ENCODE measurements around the gene KIAA0753. TPM values are rescaled to one million over a fixed set of nuclear protein-coding genes. Genes with fewer than 3 reads are reported as not detected.

KIAA0753 gene
- total RNA-seq, 6 donors from 2014 or later, result 12.4 to 58.7 (median 19.7) TPM

DNA sequence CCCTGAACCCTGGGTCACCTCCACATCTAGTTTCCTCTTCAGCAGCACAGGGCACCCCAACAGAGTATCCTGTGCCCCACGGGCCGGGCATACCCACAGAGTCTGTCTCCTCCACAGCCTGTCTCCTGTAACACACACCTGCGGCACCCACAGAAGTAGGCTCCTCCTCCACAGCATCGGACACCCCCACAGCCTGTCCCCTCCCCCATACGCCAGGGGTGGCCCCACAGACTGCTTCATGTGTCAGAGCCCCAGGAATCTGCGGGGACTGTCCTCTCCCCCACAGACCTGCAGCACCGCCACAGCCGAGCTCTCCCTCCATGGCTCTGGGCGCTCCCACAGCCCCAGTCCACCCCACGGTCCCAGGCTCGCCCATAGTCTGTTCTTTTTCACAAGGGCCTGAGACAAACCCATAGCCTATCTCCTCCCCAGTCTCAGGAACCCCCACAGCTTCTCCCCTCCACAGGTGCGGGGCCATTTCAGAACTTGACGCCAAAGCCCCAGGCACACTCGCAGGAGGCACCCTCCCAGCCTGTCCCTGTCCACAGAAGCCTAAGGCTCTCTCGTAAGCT is 1.4 kb downstream of the KIAA0753 start:
- H3K9me3 ChIP-seq, result no peaks in the 10 kb centered on the region
- peak in 1 of 2 donors; percentile 51 for DNase-seq
- peaks cover 0 to 23% (median 12%) of the 10 kb centered on the region in 4 donors for H3K36me3 ChIP-seq
- H3K4me3 ChIP-seq, result peak overlapping the region; percentile 66 to 95 (median 81)
- TF ChIP-seq EP300 (IDR thresholded peaks at IDR 0.05) (no peak), POLR2A (IDR thresholded peaks at IDR 0.05) (no peak), POLR2AphosphoS5 (IDR thresholded peaks at IDR 0.05) (no peak)
- TF ChIP-seq, protein P1, sequence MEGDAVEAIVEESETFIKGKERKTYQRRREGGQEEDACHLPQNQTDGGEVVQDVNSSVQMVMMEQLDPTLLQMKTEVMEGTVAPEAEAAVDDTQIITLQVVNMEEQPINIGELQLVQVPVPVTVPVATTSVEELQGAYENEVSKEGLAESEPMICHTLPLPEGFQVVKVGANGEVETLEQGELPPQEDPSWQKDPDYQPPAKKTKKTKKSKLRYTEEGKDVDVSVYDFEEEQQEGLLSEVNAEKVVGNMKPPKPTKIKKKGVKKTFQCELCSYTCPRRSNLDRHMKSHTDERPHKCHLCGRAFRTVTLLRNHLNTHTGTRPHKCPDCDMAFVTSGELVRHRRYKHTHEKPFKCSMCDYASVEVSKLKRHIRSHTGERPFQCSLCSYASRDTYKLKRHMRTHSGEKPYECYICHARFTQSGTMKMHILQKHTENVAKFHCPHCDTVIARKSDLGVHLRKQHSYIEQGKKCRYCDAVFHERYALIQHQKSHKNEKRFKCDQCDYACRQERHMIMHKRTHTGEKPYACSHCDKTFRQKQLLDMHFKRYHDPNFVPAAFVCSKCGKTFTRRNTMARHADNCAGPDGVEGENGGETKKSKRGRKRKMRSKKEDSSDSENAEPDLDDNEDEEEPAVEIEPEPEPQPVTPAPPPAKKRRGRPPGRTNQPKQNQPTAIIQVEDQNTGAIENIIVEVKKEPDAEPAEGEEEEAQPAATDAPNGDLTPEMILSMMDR (IDR thresholded peaks at IDR 0.05), result no peak
- 42 to 58% methylated on average over 12 to 14 of the region's 15 CpGs for WGBS, 2 donors
- H3K27ac ChIP-seq, result peak overlapping the region in 1 of 4 donors; percentile 87
- H3K4me1 ChIP-seq, result peaks cover 17 to 49% (median 30%) of the 10 kb centered on the region in 4 donors
- no peak for ATAC-seq (ENCODE audit: low FRiP score in 2 of 2)
- H3K27me3 ChIP-seq, result no peaks in the 10 kb centered on the region

DNA sequence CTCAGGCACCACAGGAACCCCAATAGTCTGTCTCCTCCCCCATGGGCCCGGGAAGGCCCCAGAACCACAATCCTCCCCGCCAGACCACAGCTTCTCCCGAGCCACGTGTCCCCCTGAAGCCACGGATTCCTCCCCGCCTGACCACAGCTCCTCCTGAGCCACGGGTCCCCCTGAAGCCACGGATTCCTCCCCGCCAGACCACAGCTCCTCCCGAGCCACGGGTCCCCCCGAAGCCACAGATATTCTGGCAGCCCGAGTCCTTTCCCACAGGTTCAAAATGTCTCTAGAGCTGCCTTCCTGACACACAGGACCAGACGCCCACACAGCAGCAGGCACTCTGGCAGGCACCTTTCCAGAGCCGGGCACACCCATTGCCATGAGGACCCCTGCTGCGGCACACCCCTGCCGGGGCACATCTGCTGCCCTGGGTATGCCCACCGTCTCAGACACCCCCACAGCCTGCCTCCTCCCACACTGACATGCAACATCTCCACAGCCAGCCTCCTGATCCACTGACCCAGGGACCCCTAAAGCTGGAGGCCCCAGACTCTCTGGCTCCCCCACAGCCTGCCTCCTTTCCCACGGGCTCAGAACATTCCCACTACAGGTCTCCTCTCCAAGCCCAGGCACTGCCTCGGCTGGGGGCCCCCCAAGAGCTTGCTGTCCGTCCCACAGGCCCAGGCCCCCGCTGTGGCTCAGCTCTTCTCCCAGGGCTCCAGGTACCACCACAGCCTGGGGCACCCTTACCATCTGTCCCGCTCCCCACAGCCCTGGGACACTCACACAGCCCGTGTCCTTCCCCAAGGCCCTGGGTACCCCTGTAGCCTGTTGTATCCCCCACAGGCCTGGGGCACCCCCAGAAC is 2.2 kb downstream of the KIAA0753 start:
- ATAC-seq (ENCODE audit: low FRiP score in 2 of 2), result no peak
- Histone ChIP-seq H3K4me1 (peaks cover 17 to 44% (median 30%) of the 10 kb centered on the region in 4 donors), H3K4me3 (no peak overlapping the region), H3K9me3 (no peaks in the 10 kb centered on the region), H3K36me3 (peaks cover 0 to 23% (median 13%) of the 10 kb centered on the region in 4 donors), H3K27me3 (no peaks in the 10 kb centered on the region), H3K27ac (no peak overlapping the region)
- peak in 1 of 2 donors; percentile 63 for DNase-seq
- TF ChIP-seq POLR2AphosphoS5 (IDR thresholded peaks at IDR 0.05) (no peak), POLR2A (IDR thresholded peaks at IDR 0.05) (no peak), EP300 (IDR thresholded peaks at IDR 0.05) (no peak)
- TF ChIP-seq, protein P1 (IDR thresholded peaks at IDR 0.05), result no peak
- WGBS, 2 donors, result 77 to 81% methylated on average over 18 to 22 of the region's 24 CpGs

DNA sequence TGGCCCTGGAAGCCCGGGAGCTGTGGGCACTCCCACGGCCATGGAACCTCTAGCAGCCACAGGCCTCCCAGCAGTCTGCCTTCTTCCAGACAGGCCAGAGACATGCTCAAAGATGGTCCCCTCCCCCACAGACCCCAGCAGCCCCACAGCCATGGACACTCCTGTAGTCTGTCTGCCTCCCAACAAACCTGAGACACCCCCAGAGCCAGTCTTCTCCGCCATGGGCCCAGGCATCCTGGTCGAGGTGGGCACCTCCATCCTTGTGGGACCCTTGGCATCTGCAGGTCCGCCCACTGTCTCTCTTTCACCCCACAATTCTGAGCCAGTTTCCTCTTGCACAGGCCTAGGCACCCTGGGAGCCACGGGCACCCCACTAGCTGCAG is 3.1 kb downstream of the KIAA0753 start:
- WGBS, 2 donors, result 83 to 94% methylated on average over 4 to 5 of the region's 6 CpGs

DNA sequence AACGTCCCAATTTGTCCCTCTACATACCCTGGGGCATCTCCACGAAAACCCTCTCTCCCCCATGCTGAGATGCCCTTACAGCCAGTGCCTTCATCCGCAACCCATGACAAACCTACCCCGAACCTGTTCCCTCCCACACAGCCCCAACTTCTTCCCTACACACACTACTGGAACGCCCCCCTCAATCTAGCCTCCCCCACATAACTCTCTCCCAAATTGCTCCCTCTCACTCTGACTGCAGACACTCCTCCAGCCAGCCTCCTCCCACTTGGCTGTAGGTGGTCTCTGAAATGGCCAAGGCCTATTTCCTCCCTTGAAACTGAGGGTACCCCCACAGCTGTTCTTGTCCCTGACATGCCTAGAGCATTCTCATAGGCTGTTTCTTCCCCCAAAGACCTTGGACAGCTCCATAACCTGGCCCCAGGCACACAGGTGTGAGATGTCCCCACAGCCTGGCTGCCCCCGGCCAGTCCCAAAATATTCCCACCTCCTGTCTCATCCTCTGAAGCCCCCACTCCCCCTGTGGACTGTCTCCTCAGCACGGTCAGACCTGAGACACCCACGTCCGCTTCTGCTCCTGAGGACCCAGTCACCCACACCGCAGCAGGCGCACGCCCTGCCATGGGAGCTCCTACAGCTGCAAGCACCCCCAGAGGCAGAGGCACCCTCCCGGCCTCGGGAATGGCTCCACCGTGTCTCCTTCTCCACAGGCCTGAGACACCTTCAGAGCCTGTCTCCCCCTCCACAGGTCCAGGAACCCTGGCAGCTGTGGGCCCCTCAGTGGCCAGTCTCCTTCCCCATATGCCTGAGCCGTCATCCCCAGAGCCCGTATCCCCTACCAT is 3.7 kb downstream of the KIAA0753 start:
- H3K27me3 ChIP-seq, result no peaks in the 10 kb centered on the region
- TF ChIP-seq, protein P1 (IDR thresholded peaks at IDR 0.05), result no peak
- TF ChIP-seq EP300 (IDR thresholded peaks at IDR 0.05), result no peak
- no peak for TF ChIP-seq POLR2AphosphoS5 (IDR thresholded peaks at IDR 0.05)
- TF ChIP-seq POLR2A (IDR thresholded peaks at IDR 0.05), result no peak
- H3K36me3 ChIP-seq, result peaks cover 0 to 29% (median 22%) of the 10 kb centered on the region in 4 donors
- H3K4me3 ChIP-seq, result no peak overlapping the region
- ATAC-seq (ENCODE audit: low FRiP score in 2 of 2) (no peak), DNase-seq (peak in 1 of 2 donors; percentile 68)
- H3K27ac ChIP-seq, result no peak overlapping the region
- WGBS, 2 donors, result 94 to 95% methylated on average over 16 to 17 of the region's 17 CpGs
- peaks cover 16 to 31% (median 18%) of the 10 kb centered on the region in 4 donors for H3K4me1 ChIP-seq
- H3K9me3 ChIP-seq, result no peaks in the 10 kb centered on the region

More for the DNA sequence above, 3.1 kb downstream of the KIAA0753 start:
- ATAC-seq (ENCODE audit: low FRiP score in 2 of 2) (no peak), DNase-seq (peak in 1 of 2 donors; percentile 22)
- TF ChIP-seq POLR2A (IDR thresholded peaks at IDR 0.05) (no peak), POLR2AphosphoS5 (IDR thresholded peaks at IDR 0.05) (no peak), EP300 (IDR thresholded peaks at IDR 0.05) (no peak)
- TF ChIP-seq, protein P1 (IDR thresholded peaks at IDR 0.05), result no peak
- no peaks in the 10 kb centered on the region for H3K9me3 ChIP-seq
- H3K4me3 ChIP-seq, result no peak overlapping the region
- no peaks in the 10 kb centered on the region for H3K27me3 ChIP-seq
- H3K36me3 ChIP-seq, result peaks cover 0 to 23% (median 16%) of the 10 kb centered on the region in 4 donors
- peaks cover 17 to 37% (median 24%) of the 10 kb centered on the region in 4 donors for H3K4me1 ChIP-seq
- no peak overlapping the region for H3K27ac ChIP-seq
